HUES48 (cell line): ENCODE data around the gene HOXD12.

Experiments
- H3K27ac ChIP-seq: one replicate; pipeline ENCODE4 v1.7.0; 2013; ENCODE audit warnings: low read depth, low read length, inconsistent platforms
- H3K27me3 ChIP-seq: 2 replicates; pipeline ENCODE4 v1.6.1; 2013; ENCODE audit warnings: mild to moderate bottlenecking, low read length; ENCODE audit not compliant: control insufficient read depth, insufficient read depth
- H3K36me3 ChIP-seq: 2 replicates; pipeline ENCODE4 v1.6.1; 2013; ENCODE audit warnings: low read length; ENCODE audit not compliant: control insufficient read depth, insufficient read depth
- H3K4me1 ChIP-seq: 2 replicates; pipeline ENCODE4 v1.6.1; 2013; ENCODE audit warnings: mild to moderate bottlenecking, low read length; ENCODE audit not compliant: control insufficient read depth, insufficient read depth
- H3K4me3 ChIP-seq: 2 replicates; pipeline ENCODE4 v1.5.1; 2013; ENCODE audit warnings: mild to moderate bottlenecking, low read depth, low read length
- H3K9ac ChIP-seq: 2 replicates; pipeline ENCODE4 v1.6.1; 2013; ENCODE audit warnings: mild to moderate bottlenecking, low read depth, low read length, moderate library complexity
- H3K9me3 ChIP-seq: 2 replicates; pipeline ENCODE4 v1.6.1; 2013; ENCODE audit warnings: low read length; ENCODE audit not compliant: control insufficient read depth, insufficient read depth

The HOXD12 gene

GRCh38 chr2:176138923-176139660 is 39.5 kb downstream of the HOXD12 start:
- Histone ChIP-seq H3K4me1 (no peaks in the 10 kb centered on the region), H3K36me3 (no peaks in the 10 kb centered on the region), H3K9me3 (no peaks in the 10 kb centered on the region), H3K4me3 (no peak overlapping the region), H3K9ac (no peak overlapping the region), H3K27me3 (peaks cover 100% of the 10 kb centered on the region), H3K27ac (no peak overlapping the region)

GRCh38 chr2:176139661-176140512 is 40.3 kb downstream of the HOXD12 start:
- Histone ChIP-seq H3K27ac (no peak overlapping the region), H3K9ac (no peak overlapping the region), H3K9me3 (no peaks in the 10 kb centered on the region), H3K27me3 (peaks cover 100% of the 10 kb centered on the region), H3K4me1 (no peaks in the 10 kb centered on the region), H3K36me3 (no peaks in the 10 kb centered on the region), H3K4me3 (peak overlapping the region; percentile 65)

- Histone ChIP-seq H3K4me1 (no peaks in the 10 kb centered on the region), H3K9ac (no peak overlapping the region), H3K27me3 (peaks cover 100% of the 10 kb centered on the region), H3K4me3 (peak overlapping the region; percentile 65), H3K36me3 (no peaks in the 10 kb centered on the region), H3K9me3 (no peaks in the 10 kb centered on the region), H3K27ac (no peak overlapping the region)
These were observed 41.1 kb downstream of the HOXD12 start for GRCh38 chr2:176140513-176141317.

GRCh38 chr2:176142281-176142680 is 42.7 kb downstream of the HOXD12 start:
- peaks cover 3% of the 10 kb centered on the region; the same call in 1 of the 2 replicates for H3K9me3 ChIP-seq
- no peak overlapping the region for H3K27ac ChIP-seq
- peaks cover 100% of the 10 kb centered on the region for H3K27me3 ChIP-seq
- H3K4me3 ChIP-seq = no peak overlapping the region
- no peaks in the 10 kb centered on the region for H3K36me3 ChIP-seq
- no peaks in the 10 kb centered on the region for H3K4me1 ChIP-seq
- no peak overlapping the region for H3K9ac ChIP-seq

GRCh38 chr2:176145085-176145969 is 45.7 kb downstream of the HOXD12 start:
- Histone ChIP-seq H3K4me1 (no peaks in the 10 kb centered on the region), H3K36me3 (no peaks in the 10 kb centered on the region), H3K9me3 (peaks cover 3% of the 10 kb centered on the region; the same call in 1 of the 2 replicates), H3K4me3 (no peak overlapping the region), H3K9ac (no peak overlapping the region), H3K27ac (no peak overlapping the region), H3K27me3 (peaks cover 100% of the 10 kb centered on the region)

GRCh38 chr2:176146101-176146500 is 46.5 kb downstream of the HOXD12 start:
- Histone ChIP-seq H3K27me3 (peaks cover 100% of the 10 kb centered on the region), H3K9ac (no peak overlapping the region), H3K36me3 (no peaks in the 10 kb centered on the region), H3K4me3 (no peak overlapping the region), H3K27ac (no peak overlapping the region), H3K4me1 (no peaks in the 10 kb centered on the region), H3K9me3 (peaks cover 3% of the 10 kb centered on the region; the same call in 1 of the 2 replicates)

- H3K4me3 ChIP-seq = no peak overlapping the region
- no peaks in the 10 kb centered on the region for H3K36me3 ChIP-seq
- peaks cover 3% of the 10 kb centered on the region; the same call in 1 of the 2 replicates for H3K9me3 ChIP-seq
- H3K4me1 ChIP-seq = peaks cover 3% of the 10 kb centered on the region; the same call in 1 of the 2 replicates
- no peak overlapping the region for H3K27ac ChIP-seq
- no peak overlapping the region for H3K9ac ChIP-seq
- H3K27me3 ChIP-seq = peaks cover 100% of the 10 kb centered on the region
These were observed 47.0 kb downstream of the HOXD12 start for GRCh38 chr2:176146645-176147044.

- Histone ChIP-seq H3K9ac (no peak overlapping the region), H3K4me3 (no peak overlapping the region), H3K36me3 (no peaks in the 10 kb centered on the region), H3K27me3 (peaks cover 100% of the 10 kb centered on the region), H3K9me3 (peaks cover 3% of the 10 kb centered on the region; the same call in 1 of the 2 replicates), H3K27ac (no peak overlapping the region), H3K4me1 (peaks cover 5% of the 10 kb centered on the region; the same call in 1 of the 2 replicates)
These were observed 47.7 kb downstream of the HOXD12 start for GRCh38 chr2:176147210-176147799.

GRCh38 chr2:176147800-176148496 is 48.4 kb downstream of the HOXD12 start:
- Histone ChIP-seq H3K4me1 (peaks cover 5% of the 10 kb centered on the region; the same call in 1 of the 2 replicates), H3K27ac (no peak overlapping the region), H3K27me3 (peaks cover 100% of the 10 kb centered on the region), H3K4me3 (no peak overlapping the region), H3K9me3 (peaks cover 3% of the 10 kb centered on the region; the same call in 1 of the 2 replicates), H3K36me3 (no peaks in the 10 kb centered on the region), H3K9ac (no peak overlapping the region)
